GM19455 (cell line): ENCODE results near the gene HNRNPAB.

Source experiments
- ATAC-seq: cut with Tn5 transposase; IDR thresholded peaks from one replicate; pipeline ENCODE4 v1.9.1; 2021; ENCODE audit not compliant: unreplicated experiment

The HNRNPAB gene

DNA sequence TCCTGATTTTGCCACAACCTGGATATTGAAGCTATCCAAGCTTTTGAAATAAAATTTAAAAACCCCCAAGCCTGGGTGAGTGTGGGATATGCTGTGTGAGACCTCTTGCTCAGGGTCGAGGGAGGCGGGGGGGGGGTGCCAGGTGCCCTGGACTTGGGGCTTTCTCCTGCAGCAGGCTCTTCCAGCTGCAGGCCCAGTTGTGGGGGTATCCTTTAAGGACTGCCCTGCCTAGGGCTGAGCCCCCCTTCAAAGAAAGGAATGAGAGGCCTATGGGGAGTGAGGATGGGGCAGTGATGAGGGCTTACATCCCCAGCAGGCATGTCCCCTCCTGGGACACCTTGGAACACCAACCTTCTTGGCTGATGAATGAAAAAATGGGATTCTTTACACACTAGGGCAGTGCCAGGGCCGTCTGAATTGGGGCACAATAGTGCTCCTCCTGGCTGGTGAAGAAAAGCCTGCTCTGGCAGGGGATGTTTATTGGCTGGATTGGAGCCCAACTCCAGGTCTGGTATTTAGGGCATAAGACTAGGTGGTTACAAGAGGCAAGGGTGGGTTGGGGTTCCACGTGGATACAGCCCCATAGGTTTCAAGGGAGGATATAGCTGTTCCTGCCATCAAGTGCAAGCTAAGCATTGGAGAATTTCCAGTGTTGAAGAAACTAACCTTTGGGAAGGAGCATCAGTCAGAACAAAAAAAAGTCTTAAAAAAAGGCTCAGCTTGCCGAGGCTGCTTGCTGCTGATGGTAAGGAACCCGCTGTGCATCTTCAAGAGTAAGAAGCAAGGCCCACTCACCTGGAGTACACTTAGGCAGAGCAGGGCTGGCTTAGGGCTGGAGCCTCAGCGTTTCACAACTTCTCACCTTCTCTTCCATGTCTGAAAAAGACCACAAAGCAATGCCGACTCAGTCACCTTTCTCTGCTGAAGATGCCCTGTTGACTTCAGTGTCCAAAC lies 7.0 kb downstream of the HNRNPAB start:
- no peak for ATAC-seq

GRCh38 chr5:178212241-178213002 lies 8.1 kb downstream of the HNRNPAB start:
- no peak for ATAC-seq

DNA sequence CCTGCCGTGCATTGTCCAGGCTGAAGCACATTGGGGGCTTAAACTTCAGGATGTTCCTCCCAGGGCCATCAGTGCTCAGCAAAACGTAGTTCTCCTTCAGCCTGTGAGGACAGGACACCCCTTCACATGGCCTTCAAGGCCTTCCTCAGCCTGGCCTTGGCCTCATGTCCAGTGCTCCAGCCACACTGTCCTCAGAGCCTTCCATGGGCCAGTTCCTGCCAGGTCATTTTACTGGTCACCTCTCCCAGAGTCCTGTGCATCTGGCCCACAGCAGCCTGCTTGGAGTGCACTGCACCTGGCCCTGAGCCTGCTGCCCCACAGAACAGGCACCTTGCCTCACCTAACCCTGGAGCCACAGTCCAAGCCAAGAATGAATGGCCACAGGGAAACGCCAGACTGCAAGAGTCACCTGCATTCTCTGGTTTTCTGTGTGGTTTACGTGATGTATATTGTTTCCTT lies 8.7 kb downstream of the HNRNPAB start:
- no peak for ATAC-seq

DNA sequence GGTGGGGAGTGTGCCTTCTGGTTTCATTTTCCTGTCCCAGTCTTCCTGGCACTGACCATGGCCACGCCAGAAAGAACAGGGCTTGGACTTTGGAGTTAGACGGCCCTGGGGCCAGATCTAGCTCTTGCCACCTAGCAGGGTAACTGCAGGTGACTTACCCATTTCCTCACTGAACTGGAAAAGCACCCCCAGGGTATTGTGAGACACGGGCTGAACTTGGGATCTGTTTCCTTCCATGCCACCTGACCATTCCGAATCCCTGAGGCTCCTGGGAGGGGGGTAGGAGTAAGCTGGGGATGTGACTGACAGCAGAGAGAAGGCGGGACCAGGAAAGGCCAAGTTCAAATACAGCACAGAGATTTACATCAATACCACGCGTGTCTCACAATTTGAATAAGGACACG lies 9.4 kb downstream of the HNRNPAB start:
- ATAC-seq = no peak

DNA sequence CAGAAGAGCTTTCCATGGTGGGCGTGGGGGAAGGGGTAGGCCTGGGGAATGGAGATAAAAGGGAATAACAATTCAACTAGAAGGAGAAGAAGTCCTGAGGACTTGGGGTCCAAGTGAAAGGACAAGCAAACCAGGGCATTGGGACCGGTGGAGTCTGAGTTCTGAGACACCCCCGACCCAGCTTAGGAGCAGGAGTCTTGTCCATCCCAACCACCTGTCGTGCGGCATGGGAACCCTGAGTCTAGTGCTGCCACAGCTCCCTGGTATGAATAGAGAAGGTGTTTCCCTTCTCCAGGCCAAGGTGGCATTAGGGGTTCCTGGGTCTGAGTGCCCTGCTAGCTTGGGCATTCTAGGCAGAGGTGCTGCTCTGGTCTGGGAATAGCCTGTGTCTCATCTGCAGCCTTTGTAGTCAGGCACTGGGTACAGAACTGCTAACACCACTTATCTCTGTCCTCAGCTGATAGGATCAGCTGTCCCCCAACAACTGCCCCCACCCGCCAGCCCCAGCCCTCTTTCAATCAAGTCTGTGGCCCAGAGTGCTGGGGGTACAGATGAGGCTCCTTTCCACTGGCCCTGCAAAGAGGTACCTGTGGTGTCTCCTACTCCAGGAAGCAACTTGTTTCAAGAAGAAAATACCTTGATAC lies 9.9 kb downstream of the HNRNPAB start:
- no peak for ATAC-seq

GRCh38 chr5:178215280-178216002 lies 11.1 kb downstream of the HNRNPAB start:
- ATAC-seq = no peak

DNA sequence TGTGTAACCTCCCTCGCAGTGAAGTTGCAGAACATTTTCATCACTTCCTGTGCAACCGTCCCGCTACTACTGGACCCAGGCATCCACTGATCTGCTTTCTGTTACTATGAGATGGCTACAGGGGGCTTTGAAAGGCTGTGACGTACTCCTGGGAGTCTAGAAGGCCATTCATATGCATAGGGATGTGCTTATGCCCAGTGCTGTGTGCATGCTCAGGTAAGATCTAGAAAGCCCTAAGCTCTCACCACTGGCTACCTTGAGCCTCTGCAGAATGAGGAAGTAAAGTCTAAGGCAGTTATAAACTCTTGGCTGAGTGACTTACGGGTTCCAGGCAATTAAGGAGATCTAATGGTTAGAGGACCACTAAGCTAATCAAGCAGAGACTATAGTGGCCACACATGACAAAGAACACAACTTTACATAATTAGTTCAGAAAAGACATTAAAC lies 11.8 kb downstream of the HNRNPAB start:
- no peak for ATAC-seq

GRCh38 chr5:178216779-178217178 lies 12.4 kb downstream of the HNRNPAB start:
- ATAC-seq = no peak

GRCh38 chr5:178218237-178218776 lies 14.0 kb downstream of the HNRNPAB start:
- no peak for ATAC-seq

- ATAC-seq = no peak
These were observed 14.5 kb downstream of the HNRNPAB start for GRCh38 chr5:178218827-178219226.

DNA sequence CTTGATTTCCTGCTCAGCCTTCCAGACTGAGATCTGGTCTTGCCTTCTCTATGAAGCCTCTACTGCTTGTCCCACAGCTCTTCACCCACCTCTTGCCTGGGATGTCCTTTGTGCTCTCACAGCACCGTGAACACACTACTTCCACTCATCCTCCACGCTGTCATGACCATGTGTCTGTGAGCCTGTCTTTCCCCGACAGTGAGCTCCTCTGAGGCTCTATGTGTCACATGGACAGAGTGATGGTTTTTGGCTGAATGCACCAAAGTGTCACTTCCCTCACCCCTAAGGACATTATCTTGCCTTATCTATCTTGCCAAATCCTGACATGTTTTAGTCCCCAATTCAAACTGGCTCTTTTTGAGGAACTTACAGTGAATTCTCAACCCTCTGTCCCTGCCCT lies 16.9 kb downstream of the HNRNPAB start:
- ATAC-seq = no peak

DNA sequence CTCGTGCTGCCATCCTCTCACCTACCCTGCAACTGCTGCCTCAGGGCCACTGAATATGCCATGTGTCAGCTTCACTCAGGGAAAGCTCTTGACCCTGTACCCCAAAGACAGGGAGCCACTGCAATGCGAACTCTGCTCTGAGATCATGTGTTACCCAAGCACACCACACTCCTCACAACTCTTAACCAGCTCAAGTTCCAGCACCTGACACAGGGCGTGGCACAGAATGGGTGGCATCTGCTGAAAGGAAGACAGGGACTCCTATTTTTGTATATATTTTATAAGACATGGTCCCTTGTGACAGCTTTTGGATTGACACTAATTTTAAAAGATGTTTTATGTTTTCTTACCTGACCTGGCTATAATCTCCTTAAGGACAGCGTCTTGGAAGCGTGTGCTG lies 17.5 kb downstream of the HNRNPAB start:
- no peak for ATAC-seq

DNA sequence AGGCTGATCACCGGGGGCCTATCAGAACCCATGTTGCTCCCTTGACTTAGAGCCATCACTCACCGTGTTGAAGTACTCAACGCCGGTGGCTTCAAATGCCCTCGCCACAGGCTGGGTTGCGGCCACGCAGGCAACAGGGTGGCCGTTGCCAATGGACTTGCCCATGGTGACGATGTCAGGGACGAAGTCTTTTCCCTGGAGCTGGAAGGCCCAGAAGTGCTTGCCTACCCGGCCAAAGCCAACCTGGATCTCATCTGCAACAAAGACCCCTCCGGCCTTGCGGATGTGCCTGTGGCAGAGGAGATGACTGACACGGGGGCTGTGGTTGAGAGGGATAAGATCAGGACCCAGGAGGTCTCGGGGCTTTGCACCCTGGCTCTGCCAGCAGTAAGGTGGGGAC lies 18.0 kb downstream of the HNRNPAB start:
- ATAC-seq = no peak

DNA sequence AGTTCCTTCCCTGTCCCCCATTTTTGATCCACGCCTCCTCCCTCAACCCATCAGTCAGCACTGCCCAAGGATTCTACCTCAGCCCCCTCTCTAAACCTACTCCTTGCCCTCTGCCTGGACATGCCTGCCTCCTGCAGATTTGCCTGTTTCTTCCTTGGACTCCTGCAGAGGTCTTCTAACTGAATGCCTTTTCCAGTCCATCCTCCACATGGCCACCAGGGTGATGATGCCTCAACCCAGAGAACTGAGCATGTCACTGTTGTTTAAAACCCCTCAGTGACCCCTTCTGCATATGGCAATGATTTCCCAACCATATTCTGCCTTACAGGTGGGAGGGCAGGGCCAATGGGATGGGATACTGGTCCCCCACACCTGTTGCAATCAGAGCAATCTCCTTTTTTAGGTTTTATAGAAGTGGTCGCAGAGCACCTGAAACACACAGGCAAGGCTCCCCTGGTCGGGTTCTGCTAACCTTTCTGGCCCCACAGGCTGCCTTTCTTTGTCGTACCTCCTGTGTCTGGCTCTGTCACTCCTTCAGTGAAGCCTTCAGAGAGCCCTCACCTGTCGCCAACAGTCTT lies 19.0 kb downstream of the HNRNPAB start:
- no peak for ATAC-seq

- ATAC-seq = no peak
These were observed 19.5 kb downstream of the HNRNPAB start for GRCh38 chr5:178223828-178224335.

DNA sequence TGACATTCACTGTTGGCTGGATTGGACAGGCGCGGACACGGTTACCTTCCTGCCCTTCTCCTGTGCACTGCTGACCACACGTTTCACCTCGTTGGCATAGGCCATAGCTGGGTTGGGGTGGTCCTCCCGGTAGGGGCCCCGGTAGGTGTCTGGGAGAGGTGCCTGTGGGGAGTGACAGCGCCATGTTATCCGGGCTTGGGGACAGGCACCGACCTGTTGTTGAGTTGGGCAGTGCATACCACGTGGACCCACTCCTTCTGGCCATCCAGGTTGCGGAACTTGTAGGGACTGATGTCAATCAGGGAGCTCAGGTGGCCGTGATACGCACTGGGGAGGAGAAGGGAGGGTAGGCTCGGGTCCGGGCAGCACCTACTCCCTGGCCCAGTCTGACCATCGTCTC lies 20.1 kb downstream of the HNRNPAB start:
- no peak for ATAC-seq

- ATAC-seq = no peak
These were observed 20.8 kb downstream of the HNRNPAB start for GRCh38 chr5:178225174-178225573.

DNA sequence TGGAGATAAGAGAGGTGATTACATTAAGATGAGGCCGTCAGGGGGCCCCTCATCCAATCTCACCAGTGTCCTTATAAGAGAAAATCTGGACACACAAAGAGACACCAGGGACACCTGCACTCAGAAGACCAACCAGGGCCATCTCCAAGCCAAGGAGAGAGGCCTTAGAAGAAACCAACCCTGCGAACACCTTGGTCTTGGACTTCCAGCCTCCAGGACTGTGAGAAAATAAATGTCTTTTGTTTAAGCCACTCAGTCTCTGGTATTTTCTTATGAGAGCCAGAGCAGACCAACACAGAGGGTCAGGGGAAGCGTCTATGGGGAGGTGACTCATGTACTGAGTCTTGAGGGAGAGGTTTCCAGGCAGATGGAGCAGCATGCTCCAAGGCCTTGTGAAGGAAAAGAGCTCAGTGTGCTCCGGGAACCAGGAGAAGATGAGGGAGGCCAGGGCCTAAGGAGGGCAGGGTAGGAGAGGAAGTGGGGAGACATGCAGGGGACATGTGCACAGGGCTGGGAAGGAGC lies 22.9 kb downstream of the HNRNPAB start:
- ATAC-seq = no peak

- no peak for ATAC-seq
These were observed 23.6 kb downstream of the HNRNPAB start for GRCh38 chr5:178227929-178228328.

GRCh38 chr5:178228609-178229008 lies 24.3 kb downstream of the HNRNPAB start:
- no peak for ATAC-seq
